Activated CD8-positive, alpha-beta memory T cell treated with anti-CD3 and anti-CD28 coated beads for 24 hours (primary cell): ENCODE data around the gene TBL2.
A peak's percentile ranks its signal among the peaks of the same experiment; 100 is the strongest.
"Not testable (repeated sequence)": the region's sequence is repeated elsewhere in the genome, so short reads cannot be mapped to it uniquely, and the experiment has no call there.

Source experiments
- DNase-seq: peaks from one replicate; pipeline ENCODE4 v3.0.0-alpha.2; 2020

Gene TBL2

DNA sequence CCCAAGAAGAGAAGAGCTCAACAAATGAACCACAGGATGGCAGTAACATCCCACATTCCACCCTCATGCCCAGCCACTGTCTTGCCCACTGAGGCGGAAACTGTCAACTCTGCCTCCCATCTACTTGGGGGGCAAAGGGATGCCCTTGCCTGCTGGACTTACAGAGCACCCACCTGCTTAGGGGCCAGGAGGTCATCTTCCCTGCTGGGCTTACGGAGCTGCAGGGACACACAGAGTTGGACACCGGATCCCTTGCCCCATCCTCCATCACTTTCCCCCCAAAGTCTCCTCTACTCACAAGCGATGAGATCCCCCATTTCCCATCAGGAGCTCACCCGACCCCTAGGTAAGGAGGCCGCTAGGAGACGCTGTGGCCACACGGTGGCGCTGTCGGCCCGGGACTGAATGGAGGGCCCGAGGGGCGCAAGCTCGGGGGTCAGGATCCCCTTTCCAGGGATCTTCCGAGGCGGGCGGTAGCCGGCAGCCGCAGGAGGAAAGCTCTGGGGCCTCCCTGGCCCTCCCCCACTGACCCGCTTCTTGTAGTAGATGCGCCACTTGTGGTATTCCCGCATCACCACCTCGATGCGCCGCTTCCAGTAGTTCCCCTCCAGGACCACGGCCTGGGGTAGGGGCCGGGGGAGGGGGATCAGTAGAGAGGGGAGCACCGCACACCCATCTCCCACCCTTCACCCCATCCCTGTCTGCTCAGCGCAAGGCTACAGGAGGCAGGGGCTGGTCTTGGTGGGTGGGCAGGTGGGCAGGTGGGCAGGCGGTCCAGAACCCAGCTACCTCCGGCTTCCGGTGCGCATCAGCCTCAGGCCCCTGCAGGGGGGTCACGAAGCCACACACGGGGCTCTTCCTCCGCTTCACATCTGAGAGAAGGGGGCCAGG, 28.7 kb upstream of the TBL2 start:
- peak; percentile 90 for DNase-seq

DNA sequence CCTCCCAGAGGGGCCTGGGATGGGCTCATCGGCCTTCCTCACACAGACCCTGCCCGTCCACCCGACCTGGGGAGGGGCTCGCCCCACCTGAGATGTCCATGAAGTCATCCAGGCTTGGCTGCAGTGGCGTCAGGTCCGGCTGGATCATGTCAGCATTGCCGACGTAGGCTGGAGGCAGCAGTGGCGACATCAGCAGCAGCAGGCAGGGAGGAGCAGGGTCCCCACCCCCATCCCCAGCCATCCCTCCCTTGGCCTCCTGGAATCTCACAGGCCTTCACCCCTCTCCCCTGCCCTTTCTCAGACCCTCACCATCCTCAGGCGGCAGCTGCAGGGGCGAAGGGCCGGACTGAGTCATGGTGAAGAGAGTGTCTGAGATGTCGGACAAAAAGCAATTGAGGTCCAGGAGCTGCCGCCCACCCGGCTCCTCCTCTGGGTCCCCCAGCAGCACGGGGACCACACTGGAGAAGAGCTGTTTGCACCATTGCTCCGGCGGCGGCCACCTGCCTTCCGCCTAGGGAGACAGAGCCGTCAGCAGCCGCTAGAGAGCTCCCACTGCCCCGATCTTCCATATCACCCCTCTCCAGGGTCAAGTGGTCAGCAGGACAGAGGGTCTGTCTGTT, 27.3 kb upstream of the TBL2 start:
- DNase-seq, result no peak

DNA sequence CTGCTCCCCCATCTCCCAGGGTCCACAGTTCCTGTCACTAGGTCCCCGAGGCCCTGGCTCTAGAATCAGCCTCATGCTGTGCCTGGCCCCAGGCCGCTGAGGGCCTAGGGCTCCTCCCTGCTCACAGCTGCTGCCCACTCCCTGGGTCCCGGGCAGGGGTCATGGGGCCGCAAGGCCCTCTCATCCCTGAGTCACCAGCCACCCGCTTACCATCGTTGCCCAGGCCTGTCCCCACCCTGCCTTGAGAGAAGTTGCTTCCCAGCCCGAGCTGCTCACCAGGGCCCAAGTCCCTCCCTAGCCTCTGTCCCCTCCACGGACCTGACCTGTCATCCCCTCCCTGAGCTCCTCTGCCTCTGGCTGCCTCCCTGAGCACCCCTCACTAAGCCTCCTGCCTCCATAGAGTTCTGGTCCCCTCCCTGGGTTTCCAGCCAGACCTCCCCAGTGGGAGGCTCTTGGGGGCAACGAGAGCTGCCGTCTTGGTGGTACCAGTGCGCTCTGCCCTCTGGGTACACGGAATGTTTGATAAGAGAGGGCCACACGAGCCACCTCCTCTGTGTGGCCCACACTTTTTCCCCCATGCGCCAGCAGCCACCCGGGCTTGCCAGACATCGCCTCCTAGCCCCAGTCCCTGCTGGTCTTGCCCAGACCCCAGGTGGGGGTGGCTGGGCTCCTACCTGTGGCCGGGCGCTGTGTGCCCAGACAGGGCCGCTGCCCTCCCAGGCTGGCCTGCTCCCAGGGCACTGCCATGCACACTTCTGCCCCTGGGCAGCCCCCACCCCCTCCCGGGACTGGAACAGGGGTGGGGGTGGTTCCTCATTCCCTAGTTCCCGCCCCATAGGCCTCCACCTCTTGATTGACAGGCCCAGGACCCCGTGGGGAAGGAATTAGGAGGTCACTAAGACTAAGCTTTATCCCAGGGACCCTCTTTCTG, 24.6 kb upstream of the TBL2 start:
- DNase-seq, result no peak

DNA sequence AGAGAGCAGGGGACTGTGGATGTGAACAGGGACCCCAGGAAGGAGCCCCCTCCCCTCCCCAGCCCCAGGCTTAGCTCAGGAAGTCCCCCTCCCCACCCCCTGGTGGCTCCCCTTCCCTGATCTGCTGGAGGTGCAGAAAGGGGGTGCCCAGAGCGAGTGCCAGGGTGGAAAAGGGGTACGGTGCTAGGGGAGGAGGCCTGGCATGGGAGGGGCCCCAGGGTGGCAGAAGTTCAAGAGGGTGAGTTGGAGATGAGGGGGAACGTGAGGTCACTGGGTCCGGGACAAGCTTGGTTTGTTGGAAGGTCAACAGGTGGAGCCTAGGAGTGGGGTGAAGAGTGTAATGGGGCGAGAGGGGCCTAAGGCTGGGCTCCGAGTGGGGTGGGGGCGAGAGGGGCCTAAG, 21.5 kb upstream of the TBL2 start:
- DNase-seq, result no peak

DNA sequence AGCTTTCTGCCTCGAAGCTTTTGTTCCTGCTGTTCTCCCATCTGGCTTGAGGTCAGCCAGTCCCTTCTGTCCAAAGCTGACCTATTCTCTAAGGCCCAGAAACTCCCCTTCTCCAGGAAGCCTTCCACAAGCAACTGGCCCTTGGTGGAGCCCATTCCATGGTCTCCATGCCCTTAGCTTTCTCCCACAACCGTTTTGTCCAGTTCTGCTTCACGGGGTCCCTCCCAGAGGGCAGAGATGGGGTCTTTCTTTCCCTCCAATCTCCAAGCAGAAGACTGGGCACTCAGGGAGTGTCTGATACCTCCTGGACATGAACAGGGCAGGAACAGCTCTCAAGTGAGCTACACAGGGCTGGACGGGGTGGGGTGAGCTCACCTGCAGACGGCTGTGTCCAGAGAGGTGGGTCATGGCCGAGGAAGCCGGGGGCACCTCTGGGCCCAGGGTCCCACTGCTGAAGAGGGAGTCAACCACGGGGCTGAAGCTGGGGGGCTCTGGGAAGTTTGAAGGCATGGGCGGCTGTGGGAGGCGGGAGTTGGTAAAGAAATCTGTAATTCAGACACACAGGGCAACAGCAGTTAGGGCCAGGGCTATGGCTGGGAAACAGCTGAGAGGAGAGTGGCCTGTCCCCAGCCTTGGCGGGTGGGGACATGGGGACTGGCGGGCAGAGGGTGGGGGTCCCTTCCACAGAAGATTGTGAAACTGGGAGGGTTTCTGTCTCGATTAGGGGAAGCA, 20.9 kb upstream of the TBL2 start:
- DNase-seq, result no peak

DNA sequence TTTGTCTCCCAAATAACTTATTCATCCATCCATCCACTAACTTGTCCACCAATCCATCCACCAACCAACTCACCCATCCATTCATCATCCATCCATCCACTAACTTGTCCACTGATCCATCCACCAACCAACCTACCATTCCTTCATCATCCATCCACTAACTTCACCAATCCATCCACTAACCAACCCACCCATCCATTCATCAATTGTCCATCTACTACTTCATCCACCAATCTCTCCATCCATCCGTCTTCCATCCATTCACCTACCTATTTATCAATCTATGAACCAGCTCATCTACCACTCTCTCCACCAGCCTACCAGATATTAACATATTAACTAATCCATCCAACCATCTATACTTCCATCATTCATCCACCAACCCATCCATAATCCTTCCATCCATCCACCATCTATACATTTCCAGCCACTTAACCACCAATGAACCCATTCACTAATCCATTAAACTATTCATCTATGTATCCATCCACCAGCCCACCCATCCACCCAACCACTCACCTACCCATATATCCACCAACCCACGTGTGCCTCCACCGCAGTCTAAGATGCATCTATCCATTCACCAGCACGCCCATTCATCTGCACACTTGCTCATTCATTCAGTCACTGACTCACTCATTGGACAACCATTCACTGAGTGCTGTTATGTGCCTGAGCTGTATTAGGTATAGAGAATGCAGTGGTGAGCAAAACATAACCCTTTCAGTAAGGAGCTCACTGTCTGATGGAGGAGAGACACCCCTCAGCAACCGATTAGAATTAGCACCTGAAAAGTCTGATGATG, 19.8 kb upstream of the TBL2 start:
- no peak for DNase-seq

DNA sequence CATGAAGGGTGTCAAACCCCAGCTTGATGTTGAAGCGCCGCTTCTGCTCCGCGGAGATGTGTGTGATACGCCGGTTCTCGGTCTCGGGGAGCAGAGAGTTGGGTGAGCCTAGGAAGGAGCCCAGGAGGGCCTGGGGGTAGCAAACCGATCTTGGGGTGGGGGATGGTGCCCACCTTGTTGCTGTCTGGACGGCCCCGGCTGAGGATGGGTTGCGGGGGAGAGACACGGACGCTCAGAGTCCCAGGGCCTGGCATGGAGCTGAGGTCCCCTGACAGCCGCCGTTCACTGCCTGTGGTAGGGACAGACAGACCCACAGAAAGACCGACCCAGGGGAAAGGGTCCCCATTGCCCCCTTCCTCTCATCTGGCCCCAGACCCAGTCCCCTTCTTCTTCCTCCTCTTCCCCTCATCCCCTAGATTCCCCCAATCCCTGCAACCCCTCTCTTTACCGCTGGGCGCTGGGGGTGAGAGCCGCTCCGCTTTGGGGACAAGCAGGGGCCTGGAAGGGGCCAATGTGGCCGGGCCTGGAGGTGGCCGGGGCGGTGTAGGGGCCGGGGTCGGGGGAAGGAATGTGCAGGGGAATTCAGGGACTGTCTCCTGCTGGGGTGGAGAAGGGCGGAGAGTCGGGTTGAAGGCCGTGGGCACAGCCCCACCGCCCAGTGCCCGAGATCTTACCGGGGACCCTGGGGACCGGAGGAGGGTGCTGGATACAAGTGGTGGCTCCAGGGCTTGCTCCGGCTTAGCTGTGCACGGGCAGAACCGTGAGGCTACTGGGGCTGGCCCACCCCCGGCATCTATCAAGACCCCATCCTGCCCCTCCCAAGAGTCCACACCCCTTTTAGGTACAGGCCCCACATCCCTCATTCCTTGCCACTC, 18.0 kb upstream of the TBL2 start:
- no peak for DNase-seq

DNA sequence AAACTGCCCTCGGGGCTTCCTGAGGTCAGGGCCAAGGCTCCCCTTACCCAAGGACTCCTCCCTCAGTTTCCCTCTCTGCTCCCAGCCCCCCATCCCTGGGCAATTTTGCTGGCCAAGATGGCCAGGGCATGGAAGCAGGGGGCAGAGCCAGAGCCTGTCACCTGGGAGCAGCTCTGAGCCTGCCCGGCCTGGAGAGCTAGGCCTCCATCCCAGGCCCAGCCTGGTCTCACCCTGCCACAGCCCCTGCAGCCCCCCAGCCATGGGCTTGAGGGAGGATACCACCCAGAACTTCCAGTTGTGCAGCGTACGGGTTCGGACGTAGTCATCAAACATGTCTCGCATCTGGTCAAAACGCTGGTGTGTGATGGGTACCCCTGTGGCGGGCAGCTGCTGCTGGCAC, 17.0 kb upstream of the TBL2 start:
- DNase-seq, result no peak

DNA sequence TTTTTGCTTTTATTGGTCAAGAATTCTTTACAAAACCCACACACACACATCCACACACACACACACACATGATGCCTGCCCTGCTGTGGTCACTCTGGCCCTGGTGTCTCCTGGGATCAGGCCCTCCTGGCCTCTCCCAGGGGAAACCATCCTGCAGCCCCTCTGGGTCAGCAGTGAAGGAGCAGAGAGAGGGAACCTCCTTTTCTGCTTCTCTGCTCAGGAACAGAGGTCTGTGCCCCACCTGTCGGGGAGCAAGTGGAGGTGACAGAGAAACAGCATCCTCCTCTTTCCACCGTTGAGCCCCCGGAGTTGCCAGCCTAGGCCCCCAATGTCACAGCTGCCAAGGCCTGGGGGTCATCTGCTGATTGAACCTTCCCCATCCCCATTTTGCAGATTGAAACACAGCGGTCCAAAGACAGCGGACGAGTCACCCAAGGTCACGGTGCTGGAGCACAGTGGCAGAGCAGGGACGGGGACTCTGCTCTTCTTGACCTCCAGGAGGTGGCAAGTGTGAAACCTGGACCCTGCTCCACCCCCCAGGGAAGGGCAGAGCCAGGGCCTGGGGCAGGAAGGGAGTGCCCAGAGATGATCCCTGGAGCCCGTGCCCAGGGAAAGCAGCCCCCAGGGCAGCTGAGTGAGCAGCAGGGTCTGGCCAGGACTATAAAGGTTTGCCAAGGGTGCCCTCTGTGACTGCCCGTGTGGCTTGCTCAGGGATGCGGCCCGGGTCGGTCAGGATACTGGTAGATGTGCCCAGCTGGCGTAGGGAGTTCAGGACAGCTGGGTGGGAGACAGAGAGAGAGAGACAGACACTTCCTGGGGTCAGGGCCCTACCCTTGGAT, 15.0 kb upstream of the TBL2 start:
- no peak for DNase-seq

DNA sequence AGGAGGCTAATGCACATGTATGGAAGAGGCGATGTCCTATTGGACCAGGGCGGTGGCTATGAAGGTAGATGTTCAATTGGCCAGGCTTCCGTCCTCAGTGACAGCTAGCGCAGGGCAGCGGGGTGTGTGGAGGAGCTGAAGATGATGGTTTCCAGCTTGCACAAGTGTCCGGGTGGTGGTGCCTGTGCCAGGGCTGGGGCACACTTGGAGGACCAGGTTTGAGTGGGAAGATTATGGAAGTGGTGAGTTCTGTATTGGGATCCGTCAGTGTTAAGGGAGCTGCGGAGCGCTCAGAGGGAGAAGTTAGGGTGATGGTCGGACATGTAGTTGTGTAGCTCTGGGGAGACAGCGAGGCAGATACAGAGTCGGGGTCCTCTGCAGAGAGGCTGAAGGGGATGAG, 8.5 kb upstream of the TBL2 start:
- no peak for DNase-seq

DNA sequence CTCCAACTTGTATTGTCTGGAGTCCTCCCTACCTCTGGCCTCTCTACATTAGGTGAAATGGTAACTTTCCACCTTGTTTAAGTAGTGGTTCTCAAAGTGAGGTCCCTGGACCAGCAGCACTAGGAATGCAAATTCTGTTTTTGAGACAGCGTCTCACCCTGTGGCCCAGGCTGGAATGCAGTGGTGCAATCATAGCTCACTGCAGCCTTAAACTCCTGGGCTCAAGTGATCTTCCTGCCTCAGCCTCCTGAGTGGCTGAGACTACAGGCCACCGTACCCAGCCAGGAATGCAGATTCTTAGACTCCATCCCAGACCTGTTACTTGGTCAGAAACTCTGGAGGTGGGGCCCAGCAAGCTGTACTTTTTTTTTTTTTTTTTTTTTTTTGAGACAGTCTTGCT, 6.8 kb upstream of the TBL2 start:
- DNase-seq, result no peak

DNA sequence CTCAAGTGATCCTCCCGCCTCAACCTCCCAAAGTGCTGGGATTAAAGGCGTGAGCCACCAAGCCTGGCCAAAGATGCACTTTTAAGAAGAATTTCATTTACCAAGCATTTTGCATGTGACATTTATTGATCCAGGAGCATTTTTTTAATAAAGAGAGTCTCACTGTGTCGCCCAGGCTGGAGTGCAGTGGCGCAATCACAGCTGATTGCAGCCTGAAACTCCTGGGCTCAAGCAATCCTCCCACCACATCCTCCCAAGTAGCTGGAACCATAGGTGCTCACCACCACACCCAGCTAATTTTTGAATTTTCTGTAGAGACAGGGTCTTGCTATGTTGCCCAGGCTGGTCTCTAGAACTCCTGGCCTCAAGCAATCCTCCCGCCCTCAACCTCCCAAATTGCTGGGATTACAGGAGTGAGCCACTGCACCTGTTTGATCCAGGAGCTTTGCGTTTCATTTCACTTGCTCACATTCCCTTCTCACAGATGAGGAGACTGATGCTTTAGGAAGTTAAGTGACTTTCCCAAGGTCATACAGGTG, 4.4 kb upstream of the TBL2 start:
- no peak for DNase-seq

DNA sequence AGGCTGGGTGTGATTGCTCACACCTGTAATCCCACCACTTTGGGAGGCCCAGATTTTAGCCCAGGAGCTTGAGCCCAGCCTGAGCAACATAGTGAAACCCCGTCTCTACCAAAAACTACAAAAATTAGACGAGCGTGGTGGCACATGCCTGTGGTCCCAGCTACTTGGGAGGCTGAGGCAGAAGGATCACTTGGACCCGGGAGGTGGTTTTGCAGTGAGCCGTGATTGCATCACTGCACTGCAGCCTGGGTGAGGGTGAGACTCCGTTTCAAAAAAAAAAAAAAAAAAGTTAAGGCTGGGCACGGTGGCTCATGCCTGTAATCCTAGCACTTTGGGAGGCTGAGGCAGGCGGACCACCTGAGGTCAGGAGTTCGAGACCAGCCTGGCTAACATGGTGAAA, 2.6 kb upstream of the TBL2 start:
- not testable (repeated sequence) for DNase-seq

DNA sequence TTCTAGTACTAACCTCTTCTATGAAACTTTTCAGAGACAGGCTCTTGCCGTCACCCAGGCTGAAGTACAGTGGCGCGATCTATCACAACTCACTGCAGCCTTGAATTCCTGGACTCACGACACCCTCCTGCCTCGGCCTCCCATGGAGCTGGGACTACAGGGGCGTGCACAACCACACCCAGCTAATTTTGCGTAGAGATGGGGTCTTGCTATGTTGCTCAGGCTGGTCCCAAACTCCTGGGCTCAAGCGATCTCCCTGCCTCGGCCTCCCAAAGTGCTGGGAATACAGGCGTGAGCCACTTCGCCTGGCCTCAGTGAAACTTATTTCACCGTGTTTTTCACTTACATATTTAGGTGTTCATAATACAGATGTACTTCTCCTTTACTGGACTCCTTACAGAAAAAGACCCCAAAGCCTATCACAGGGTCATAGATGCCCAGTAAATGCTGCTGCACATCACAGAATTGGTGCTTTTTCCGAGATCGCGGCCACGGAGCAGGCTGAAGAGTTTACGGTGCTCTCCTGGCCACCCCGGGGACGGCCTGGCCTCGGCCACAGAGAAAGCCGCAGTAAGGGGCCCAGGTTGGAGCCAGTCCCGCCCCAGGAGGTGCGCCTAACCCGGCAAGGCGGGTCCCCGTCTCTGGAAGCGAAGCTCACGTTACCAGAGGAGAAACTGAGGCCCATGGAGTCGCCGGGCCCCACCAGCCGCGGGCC, 595 bp downstream of the TBL2 start:
- no peak for DNase-seq

DNA sequence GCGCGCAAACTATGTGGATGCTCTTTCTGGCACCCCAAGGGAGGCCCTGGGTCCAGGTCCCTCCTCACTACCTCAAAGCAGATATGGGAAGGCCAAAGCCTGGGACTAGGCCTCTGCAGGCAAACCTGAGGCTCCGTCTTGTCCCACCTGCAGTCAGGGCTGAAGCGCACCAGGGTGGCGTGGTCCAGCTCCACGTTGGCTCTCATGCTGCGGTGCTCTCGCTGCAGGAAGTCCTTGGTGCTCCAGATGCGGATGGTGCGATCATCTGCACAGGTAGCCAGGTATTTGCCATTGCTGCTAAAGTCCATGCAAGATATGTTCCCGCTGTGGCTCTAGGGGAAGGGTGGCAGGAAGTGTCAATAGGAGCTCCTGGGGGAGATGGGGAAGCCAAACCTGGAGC, 4.6 kb downstream of the TBL2 start:
- DNase-seq, result no peak

DNA sequence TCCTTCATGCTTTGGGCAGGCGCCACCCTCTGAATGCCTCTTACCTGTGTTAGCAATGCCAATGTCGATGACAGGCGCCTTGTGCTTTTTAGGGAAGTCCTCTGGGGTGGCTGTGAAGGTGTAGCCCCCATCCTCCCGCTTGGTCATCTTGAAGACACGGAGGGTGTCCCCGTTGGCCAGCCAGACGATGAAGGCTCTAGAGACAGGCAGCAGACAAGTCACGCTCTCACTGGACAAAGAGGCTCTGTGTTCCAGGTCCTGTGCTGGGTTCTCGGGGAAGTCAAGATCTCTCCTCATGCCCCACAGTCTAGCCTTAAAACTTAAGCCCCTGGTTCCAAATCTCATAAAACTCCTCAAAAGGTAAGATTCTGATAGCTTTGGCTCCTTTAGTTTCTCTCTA, 5.1 kb downstream of the TBL2 start:
- no peak for DNase-seq

DNA sequence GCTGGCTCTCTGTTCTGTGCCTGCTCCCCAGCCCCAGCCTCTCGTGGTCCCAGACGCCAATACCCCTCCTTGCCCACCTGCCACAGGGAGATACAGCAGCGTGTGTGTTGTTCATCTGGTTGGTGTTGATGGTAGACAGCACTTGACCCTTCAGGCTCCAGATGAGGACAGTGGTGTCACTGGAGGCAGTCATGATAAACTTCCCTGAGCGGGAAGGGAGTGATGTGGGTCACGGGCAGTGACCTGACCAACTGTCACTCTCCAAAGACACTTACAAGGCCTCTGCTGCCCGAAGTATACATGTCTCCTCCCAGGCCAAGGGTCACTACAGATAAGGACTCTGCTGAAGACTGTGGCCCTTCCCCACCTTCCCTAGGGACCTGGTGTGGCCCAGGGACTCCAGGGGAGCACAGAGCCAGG, 5.6 kb downstream of the TBL2 start:
- no peak for DNase-seq

DNA sequence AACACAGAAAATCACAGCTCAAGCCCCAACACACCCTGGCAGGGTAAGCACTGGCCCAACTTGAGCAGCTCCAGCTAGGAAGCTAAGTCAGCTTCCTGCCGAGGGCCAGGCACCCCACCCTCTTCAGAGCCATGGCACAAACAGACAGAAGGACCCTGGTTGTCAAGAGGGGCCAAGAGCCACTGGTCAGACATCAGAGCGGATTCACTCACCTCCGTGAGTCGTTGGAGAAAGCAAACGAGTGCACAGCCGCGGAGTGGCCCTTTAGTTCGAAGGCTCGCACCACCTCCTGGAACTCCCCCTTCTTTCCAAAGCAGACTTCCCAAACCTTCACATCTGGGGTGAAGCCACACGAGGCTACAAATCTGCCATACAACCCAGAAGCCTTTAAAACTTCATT, 7.4 kb downstream of the TBL2 start:
- no peak for DNase-seq

DNA sequence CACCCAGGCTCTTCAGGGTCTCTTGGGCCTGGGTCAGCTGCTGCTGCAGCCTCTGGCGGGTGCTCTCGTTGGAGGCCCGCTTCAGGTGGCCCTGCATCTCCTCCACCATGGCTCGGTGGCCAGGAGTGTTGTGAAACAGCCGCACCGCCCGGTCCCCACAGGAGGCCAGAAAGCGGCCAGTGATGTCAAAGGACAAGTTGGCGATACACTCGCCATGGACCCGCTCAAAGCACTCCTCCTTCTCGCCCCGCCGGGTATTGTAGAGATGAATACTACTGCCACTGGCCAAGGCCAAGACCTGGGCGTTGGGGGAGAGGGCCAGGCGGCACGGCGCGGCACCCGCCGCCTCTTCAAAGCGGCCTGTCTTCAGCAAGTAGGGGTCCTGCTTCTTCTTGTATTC, 7.9 kb downstream of the TBL2 start:
- DNase-seq, result no peak
